Measurements from ENCODE around the gene ERMP1.

The ERMP1 gene

DNA sequence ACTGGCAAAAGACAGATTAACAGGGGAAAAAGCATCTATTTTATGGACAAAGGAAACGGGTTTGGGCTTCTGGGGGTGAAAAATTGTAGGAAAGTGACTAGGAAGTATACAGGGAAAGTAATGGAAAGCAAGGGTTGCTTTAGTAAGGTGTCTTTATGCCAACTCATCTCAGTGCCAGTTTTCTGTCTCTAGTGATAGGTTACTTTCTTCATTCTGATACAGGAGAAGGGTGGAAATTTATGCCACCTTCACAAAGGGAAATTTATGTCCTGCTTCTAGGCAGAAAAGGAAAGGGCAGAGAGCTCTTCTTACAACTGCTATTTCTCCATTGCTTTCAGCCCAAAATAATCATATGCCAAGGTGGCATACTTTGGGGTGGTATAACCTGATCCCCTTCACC is 20.1 kb upstream of the ERMP1 start:
- DNase-seq (ENCODE audit: low read depth), result no peak

DNA sequence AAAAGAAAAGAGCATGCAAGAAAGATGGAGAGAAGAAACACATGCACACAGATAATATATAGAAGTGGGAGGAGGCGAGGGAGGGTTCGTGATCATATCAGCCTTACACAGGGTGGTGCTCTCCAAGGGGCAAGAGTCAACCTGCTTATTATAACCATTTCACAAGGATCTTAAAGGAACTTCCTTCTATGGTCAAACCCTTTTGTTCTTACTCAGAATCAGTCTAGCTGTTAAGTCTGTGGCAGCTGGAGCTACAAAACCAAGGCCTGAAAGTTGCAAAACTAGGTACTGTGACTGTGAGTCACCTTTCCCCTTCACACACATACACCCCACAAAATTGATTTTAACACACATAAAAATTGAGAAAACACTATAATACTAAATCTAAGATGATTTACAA is 18.5 kb upstream of the ERMP1 start:
- DNase-seq (ENCODE audit: low read depth), result no peak

DNA sequence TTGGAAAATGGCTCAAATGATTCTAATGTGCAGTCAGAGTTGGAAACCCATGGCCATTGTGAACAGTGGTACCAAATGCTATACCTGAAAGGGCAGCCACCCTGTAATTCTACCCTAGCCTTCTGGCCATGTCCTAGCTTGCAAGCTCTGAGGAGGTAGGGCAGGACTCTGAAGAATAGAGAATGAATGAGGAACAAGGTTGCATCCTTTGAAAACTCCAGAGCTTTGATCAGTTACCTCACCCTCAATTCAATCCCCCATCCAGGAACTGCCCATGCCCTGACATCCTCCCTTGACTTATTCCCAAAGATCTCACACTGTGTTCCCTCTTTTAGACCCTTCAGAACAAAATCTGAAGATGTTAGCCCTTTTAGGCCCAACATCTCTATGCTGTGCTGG is 17.8 kb upstream of the ERMP1 start:
- no peak for DNase-seq (ENCODE audit: low read depth)

DNA sequence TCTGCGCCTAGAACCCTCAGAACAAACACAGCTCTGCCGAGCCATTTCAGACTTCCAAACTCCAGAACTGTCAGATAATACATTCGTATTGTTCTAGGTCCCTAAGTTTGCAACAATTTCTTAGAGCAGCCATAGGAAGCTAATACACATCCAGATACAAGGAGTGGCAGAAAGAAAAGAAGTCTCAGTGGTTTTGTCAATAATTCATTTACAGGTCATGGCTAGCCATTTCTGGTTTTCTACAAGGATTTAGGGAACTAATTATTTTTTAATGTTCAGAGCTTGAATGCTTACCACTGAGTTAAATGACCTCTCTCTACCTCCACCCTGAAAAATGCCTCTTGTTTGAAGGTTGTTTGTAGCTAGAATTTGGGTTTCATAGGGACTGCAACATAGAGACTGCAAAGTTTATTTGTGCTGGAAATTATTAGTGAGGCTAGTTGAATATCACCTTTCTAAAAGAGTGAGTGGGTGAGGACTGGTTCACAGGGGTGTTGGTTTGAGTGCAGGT is 15.5 kb upstream of the ERMP1 start:
- no peak for DNase-seq (ENCODE audit: low read depth)

DNA sequence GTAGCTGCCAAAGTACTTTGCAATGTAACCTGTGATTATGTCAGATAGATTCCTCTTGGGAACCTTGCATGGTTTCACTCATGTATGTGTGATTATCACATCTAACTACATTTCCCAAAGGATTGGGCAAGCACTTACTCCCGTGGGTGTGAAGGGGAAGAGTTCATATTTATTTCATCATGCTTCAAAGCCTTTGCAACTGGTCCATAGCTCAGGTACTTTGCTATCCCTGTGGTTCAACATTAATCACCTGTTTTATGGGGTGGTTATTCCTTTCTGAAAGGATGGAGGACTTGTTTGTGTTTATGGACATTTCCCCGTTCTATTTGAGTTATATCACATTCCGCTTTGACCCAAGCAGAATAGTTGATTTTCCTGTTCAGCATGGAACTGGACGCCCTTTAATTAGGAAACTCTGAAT is 13.6 kb upstream of the ERMP1 start:
- no peak for DNase-seq (ENCODE audit: low read depth)

DNA sequence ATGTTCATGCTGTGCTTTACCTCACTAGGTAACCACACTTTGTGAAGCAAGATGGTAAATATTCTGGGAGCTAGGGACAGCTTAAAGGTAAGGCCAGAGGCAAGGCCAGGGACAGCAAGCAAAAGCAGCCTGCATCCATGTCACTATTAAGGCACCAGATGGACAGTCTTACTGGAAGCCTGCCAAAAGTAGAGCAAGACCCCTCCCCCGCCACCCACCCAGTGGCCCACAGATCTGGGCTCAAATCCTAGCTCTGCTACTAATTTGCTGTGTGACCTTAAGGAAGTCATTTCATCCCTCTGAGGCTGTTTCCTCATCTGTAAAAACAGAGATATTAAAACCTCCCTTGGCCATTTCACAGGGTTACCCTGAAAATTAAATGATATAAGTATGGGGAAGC is 13.2 kb upstream of the ERMP1 start:
- no peak for DNase-seq (ENCODE audit: low read depth)

DNA sequence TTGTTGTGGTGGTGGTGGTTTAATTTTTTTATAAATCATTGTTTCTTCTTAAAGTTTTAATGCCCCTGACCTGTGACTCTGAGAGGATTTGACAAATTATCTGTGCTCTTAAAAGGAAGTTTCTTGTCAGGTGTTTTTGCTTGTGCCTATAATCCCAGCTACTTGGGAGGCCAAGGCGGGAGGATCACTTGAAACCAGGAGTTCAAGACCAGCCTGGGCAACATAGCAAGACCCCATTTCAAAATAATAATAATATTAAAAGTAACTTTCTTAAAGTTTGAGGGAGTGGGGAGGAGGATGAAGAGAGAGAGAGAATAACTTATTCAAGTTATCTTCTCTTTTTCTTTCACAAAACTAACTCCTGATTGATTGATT is 12.2 kb upstream of the ERMP1 start:
- no peak for DNase-seq (ENCODE audit: low read depth)

DNA sequence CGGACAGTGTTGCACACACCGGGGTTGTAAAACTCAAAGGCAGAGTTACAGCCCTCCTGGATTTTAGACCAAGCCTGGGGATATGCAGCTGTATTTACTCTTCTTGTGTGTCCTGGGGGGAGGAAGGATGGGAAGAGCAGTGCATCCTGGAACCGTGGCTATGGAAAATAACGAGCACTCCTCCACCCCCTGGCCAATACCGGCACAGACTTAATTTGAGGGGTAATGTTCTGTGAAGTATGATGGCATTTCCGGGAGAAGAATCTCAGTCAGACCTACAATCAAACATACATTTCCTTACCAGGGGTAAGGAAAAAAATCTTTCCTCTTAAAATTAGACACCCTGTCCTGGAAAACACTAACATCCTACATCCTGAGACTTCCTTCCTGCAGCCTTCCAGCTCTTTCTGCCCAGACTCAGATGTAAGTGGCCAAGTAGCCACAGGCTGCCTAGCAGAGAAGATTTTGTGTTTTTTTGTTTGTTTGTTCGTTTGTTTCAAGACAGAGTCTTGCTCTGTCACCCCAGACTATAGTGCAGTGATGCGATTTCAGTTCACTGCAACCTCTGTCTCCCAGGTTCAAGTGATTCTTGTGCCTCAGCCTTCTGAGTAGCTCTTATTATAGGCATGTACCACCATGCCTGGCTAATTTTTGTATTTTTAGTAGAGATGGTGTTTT is 11.0 kb upstream of the ERMP1 start:
- no peak for DNase-seq (ENCODE audit: low read depth)

DNA sequence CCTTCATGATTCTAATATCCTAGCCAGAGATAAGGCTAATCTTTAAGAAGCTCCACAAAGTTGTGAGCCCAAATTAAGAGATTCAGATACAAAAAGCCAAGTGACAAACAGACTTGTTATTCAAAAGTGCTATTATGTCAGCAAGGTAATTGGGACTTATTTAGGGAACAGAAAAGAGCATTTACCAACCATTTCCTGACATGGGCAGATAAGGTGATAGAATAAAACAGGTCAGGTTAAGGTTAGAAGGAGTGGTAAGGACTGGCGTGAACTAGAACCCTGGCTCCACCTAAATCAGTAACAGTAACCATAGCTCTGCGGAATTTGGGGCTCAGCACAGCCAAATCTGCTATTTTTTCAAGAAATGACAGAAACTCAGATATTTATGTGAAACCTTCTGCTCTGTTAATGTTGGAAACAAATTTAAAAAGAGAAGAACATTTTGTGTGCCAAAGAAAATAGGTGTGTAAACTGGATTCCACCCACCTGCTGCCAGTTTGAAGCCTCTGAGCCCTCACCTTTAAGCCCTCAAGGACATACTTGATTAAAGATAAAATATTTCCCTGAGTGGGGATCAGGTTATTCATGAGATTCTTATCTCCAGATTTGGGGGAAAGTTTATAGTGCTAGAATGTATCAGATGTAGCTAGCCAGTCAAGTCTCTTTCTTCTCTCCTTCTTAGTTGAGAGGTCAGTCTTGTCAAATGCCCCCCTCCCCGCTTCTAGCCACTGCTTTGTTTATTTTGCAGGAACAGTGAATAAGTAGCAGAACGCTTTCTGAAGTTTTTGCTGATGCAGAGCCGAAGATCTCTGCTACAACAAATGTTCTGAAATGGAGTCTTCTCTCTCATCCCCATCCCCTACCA is 10.2 kb upstream of the ERMP1 start:
- DNase-seq (ENCODE audit: low read depth), result no peak

DNA sequence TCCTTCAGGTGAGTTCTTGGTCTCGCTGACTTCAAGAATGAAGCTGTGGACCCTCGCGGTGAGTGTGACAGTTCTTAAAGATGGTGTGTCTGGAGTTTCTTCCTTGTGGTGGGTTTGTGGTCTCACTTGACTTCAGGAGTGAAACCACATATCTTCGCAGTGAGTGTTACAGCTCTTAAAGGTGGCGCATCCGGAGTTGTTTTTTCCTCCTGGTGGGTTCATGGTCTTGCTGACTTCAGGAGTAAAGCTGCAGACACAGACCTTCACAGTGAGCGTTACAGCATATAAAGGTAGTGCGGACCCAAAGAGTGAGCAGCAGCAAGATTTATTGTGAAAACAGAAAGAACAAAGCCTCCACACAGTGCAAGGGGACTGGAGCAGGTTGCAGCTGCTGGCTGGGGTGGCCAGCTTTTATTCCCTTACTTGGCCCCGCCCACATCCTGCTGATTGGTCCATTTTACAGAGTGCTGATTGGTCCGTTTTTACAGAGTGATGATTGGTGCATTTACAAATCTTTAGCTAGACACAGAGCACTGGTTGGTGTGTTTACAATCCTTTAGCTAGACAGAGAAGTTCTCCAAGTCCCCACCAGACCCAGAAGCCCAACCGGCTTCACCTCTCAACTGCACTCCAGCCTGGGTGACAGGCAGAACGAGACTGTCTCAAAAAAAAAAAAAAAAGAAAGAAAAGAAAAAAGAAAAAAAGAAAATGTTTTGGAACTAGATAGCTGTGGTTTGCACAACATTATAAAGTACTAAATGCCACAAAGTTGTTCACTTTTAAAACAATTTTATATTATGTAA is 9.1 kb upstream of the ERMP1 start:
- DNase-seq (ENCODE audit: low read depth), result peak; percentile 29

DNA sequence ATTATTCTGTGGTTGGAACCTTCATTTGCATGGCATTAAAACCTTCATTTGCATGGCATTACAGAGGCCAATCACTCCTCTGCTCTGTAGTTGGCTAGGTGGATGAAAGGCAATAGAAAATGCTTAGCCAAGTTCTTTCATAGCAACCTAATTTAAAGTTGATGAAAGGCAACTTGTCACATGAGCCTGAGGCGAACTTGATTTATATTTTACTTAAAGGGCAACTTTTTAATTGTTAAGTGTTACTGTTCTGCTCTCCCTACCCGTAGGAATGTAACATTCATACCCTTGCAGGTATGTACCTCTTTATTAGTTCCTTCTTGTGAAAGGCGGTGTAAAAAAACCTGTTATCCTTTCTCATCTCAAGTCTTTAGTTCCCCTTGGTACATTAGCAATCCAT is 7.9 kb upstream of the ERMP1 start:
- DNase-seq (ENCODE audit: low read depth), result no peak

DNA sequence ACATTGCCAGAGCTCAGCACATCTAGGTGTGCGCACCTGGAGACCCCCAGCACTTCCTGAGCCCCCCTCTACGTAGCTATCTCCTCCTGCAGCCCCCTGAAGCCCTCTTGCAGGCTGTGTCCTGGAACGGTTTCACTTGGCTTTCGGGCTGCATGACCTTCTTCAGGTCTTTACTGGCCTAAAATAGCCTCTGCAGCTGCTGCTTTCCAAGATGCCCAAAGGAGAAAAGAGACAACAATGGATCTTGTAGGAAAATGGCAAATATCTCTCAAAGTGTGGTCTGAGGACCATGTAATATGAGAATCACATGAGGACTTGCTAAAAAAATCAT is 6.6 kb upstream of the ERMP1 start:
- no peak for DNase-seq (ENCODE audit: low read depth)

DNA sequence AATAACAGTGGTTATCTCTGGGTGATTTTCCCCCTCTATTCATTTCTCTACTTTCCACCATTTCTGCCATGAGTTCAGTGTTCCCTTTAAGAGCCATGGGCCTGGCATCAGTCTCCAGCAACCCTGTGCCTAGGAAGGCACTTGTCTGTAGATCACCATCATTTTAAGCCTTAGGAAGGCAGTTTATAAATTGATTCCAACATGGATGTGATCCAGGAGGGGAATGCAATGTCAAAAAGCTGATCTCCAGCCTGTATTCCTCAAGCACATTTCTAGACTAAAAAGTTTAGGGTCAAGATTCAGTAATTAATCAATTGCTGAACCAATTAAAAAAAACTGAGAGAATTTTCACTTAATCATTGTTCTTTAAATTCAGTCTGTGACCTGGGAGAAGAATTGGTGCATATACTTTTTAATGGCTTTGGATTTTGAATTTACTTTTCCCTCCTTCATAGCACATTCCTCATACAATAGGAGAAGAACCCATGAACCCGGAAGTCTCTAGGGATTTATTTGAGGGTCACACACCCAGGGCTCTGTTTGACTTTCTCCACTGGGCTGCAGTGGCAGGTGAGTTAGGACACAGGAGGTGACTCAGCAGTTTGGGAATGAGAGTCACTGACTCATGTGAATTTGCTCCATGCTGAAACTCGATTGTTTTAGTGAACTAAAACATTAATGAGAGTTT is 6.1 kb upstream of the ERMP1 start:
- DNase-seq (ENCODE audit: low read depth), result no peak

DNA sequence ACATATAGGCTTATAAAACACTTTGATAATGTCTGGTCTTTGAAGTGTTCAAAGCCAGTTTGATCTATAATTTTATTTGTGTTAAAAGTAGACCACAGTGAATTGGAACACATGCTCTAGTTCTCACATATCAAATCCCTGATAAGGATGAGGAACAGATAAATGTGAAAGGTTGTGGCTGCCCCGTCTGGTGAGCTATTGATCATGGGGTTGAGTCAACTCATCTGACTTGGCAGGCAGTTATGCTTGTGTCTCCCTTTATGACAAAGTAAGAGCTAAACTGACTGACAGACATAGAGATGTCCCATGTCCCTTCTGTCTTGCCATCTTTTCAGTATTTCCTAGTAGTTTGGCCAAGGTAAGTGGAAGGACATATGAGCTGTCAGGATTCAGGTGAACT is 2.9 kb upstream of the ERMP1 start:
- no peak for DNase-seq (ENCODE audit: low read depth)

DNA sequence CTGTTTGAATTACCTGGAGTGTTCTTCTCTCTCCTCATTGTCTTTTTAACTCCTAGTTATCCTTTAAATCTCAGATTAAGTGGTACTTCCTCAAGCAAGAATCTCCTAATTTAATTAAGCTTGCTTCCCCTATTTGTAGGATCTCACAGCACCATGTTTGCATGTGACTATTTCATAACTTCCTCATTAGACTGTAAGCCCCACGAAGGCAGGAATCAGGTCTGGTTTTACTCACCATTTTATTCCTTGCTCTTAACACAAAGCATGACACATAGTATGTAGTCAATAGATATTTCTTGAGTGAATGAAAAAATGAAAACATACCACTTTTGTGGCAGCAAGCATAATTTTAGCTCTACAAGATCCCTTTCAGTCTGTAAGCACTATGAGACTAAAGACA is 1.3 kb upstream of the ERMP1 start:
- DNase-seq (ENCODE audit: low read depth), result no peak

DNA sequence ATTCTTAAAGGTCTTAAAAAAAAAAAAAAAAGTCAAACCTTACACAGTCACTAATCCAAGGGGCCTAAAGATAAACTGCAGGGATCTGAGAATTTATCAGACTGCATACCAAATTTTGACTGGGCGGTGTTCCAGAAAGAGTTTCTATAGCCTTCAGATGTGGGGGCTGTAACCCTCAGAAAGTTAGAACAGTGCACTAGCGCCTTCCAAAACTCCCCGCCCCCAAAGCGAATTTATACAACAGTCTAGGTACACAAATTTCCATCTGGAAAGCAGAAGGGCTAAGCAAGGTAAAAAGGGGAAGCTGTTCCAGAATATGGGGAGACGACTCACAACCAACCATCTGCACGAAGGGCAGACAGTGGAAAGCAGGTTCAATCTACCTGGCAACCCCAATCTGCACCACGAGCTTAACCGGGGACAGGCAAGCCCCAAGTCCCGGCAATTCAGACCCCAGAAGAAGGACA is 813 bp downstream of the ERMP1 start:
- no peak for DNase-seq (ENCODE audit: low read depth)

DNA sequence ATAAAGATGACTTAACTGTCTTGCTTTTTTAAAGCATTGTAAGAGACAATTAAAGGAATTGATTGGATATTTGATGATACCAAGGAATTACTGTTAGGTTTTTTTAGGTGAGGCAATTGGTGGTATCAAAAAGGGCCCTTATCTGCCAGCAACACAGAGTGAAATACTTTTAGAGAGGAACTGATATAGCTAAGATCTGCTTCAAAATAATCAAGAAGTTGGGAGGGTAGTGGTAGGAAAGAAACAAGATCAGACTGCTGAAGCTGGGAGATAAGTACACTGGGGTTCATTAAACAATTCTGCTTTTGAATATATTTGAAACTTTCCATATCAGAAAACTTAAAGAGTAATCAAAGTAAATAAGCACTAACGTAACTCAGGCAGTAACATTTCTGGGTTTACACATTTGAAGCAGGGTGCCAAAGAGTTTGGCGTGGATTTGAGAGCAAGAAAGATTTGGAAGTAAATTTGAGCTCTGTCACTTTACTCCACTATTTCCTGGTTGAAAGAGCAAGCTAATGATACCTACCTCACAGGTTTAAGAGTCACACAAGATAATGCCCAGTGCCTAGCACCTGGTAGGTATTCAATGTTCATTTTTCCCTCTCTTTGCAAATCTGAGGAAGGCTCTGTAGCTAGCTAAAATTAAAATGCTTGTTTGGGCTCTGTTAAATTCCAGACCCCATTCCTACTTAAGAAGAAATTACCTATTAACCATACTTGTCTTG is 6.9 kb downstream of the ERMP1 start:
- DNase-seq (ENCODE audit: low read depth), result no peak

DNA sequence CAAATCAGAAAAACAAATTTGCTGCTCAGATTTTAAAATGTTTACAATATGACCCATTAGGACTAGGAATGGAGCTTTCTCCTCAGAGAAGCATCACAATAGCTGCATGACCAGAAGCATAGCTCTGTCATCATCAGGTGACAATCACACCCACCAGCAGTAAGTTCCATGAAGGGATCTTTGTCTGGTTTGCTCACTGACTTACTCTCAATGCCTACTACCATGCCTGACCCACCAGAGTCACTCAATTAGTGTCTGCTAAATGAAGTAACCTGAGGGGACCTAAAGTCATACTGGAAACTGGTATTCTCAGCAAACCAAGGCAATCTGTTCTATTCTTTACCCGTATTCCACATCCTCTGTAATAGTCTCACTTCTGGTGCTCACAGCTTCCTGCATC is 7.7 kb downstream of the ERMP1 start:
- no peak for DNase-seq (ENCODE audit: low read depth)

DNA sequence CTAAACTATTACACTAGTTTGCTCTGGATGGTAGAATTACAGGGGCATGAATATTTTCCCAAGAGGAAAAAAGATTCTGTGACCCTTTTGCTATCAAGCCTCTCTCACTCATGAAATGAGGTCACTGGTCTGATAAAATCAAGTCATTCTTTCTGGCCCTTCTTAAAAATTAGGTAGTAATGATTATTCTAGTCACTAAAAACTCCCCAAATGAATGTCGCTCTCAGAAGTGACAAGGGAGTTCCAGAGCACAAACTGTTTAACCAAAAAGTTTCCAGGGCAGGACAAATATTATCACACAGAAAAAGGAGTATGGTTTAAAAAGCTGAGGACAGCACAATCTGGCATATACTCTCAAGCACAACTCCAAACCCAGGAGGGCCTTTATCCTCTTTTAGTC is 12.5 kb downstream of the ERMP1 start:
- DNase-seq (ENCODE audit: low read depth), result no peak

DNA sequence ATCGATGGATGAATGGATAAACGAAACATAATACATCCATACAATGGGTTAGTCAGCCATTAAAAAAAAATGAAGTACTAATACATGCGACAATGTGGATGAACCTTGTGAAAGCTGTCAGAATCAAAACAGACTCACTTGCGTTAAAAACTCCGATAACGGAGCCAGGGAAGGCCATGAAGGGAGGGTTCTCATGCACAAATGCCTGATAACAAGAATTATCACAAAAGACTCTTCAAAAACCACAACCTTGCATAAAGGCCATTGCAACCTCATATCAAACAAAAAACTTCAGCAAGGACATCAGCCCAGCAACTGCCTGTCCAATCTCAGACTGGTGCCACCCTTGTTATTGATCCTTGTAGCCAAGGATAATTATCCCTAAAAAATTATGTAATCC is 13.7 kb downstream of the ERMP1 start:
- DNase-seq (ENCODE audit: low read depth), result no peak

DNA sequence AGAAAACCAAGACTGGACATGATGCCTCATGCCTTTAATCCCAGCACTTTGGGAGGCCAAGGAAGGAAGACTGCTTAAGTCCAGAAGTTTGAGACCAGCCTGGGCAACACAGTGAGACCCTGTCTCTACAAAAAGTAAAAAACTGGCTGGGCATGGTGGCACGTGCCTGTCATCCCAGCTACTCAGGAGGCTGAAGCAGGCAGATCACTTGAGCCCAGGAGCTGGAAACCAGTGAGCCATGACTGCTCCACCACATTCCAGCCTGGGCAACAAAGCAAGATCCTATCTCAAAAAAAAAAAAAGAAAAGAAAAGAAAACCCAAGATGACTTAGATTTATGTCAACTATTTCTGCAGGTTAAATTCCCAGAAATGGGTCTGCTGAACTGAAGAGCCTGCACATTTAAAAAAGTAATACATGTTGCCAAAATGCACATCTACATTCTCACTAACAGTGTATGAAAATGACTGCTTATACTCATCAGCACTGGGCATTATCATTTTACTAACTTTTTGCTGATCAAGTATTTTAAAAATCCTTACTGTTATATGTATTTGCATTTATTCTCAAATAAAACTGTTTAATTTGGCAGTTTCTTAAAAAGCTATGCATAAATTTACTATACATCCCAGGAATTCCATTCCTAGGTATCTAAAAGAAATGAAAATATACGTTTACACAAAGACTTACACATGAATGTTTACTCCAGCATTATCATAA is 14.3 kb downstream of the ERMP1 start:
- no peak for DNase-seq (ENCODE audit: low read depth)

Measured in activated T-helper 1 cell treated with Interleukin-2 at 50 U/mL for 16 hours (primary cell).